Suppressor macrophage (primary cell): ENCODE results near the gene RPUSD1.

Experiments used
- DNase-seq, 4 experiments: peaks; one replicate each; pipeline ENCODE4 v3.0.0-alpha.2; 2020 to 2022

RPUSD1 gene

GRCh38 chr16:797686-798085 is 9.5 kb upstream of the RPUSD1 start:
- no peak for DNase-seq

- no peak for DNase-seq
Measured at GRCh38 chr16:797120-797420, 8.9 kb upstream of the RPUSD1 start.

- no peak for DNase-seq
Measured at GRCh38 chr16:796296-797119, 8.3 kb upstream of the RPUSD1 start.

GRCh38 chr16:795580-796229 is 7.5 kb upstream of the RPUSD1 start:
- DNase-seq: no peak

GRCh38 chr16:794853-795466 is 6.8 kb upstream of the RPUSD1 start:
- no peak for DNase-seq

- DNase-seq: no peak
Measured at GRCh38 chr16:794091-794822, 6.1 kb upstream of the RPUSD1 start.

GRCh38 chr16:793414-793813 is 5.2 kb upstream of the RPUSD1 start:
- DNase-seq: no peak

GRCh38 chr16:792221-792995 is 4.2 kb upstream of the RPUSD1 start:
- no peak for DNase-seq

- no peak for DNase-seq
Measured at GRCh38 chr16:791131-791530, 3.0 kb upstream of the RPUSD1 start.

- DNase-seq: no peak
Measured at GRCh38 chr16:790086-790485, 1.9 kb upstream of the RPUSD1 start.

GRCh38 chr16:789191-789850 is 1.1 kb upstream of the RPUSD1 start:
- DNase-seq: no peak

- DNase-seq: peak; percentile 95 to 99 (median 98)
Measured at GRCh38 chr16:788399-789126, 382 bp upstream of the RPUSD1 start, which contains the start of gene CHTF18. Gene CHTF18 (plus strand): TSS chr16:788620. CDS start chr16:788685, 65 bp downstream.

- peak in 2 of 4 experiments; percentile 14 to 32 for DNase-seq
Measured at GRCh38 chr16:787321-787966, 737 bp downstream of the RPUSD1 start.

GRCh38 chr16:785563-786535 is 2.3 kb downstream of the RPUSD1 start:
- DNase-seq: peak; percentile 70 to 91 (median 82)

GRCh38 chr16:784431-784830 is 3.8 kb downstream of the RPUSD1 start:
- DNase-seq: no peak

GRCh38 chr16:783404-784161 is 4.6 kb downstream of the RPUSD1 start:
- no peak for DNase-seq

- no peak for DNase-seq
Measured at GRCh38 chr16:782766-783403, 5.3 kb downstream of the RPUSD1 start.

GRCh38 chr16:782258-782657 is 5.9 kb downstream of the RPUSD1 start:
- no peak for DNase-seq
